NCI-H82 treated with DMSO at 0.1 percent for 48 hours (cell line): ENCODE measurements around the gene EPS8L3.
"Not testable (repeated sequence)": the region's sequence is repeated elsewhere in the genome, so short reads cannot be mapped to it uniquely, and the experiment has no call there.

ENCODE experiments used
- DNase-seq: peaks from one replicate; lab custom pipeline; 2025; ENCODE audit not compliant: unreplicated experiment; lab: John Stamatoyannopoulos, UW

Gene EPS8L3

GRCh38 chr1:109711593-109712320, 52.0 kb downstream of the EPS8L3 start, which contains the start of gene GSTM5:
GSTM5 (plus strand) TSS chr1:109712251; CDS start chr1:109712313, 62 bp downstream.
- not testable (repeated sequence) for DNase-seq

- DNase-seq: not testable (repeated sequence)
Observed at GRCh38 chr1:109709822-109710221, 53.9 kb downstream of the EPS8L3 start.

GRCh38 chr1:109708949-109709348, 54.8 kb downstream of the EPS8L3 start:
- DNase-seq: not testable (repeated sequence)

GRCh38 chr1:109705411-109705810, 58.3 kb downstream of the EPS8L3 start:
- DNase-seq: no peak

GRCh38 chr1:109704173-109704572, 59.5 kb downstream of the EPS8L3 start:
- no peak for DNase-seq

GRCh38 chr1:109702940-109703339, 60.8 kb downstream of the EPS8L3 start:
- not testable (repeated sequence) for DNase-seq
